Stomach (tissue), 4 donors: ENCODE measurements around the gene PTPRG.
A peak's percentile ranks its signal among the peaks of the same experiment; 100 is the strongest.

ENCODE experiments used
- CTCF ChIP-seq, 7 experiments: fragments of 450-650 bp in 4 of 7; fragments of 200-600 bp in 3 of 7; sonication (generic) in 3 of 7; IDR thresholded peaks; one replicate each; pipeline ENCODE4 v1.5.1; 2016 to 2019; ENCODE audit warnings: antibody characterized with exemption in 7 of 7, control low read depth in 2 of 7, mild to moderate bottlenecking in 1 of 7
- EP300 ChIP-seq: sonication (generic); formaldehyde crosslinking; IDR thresholded peaks from one replicate; pipeline ENCODE4 v1.6.1; 2017; ENCODE audit warnings: antibody characterized with exemption
- POLR2A ChIP-seq, 4 donors: fragments of 450-650 bp; IDR thresholded peaks; one replicate each; pipeline ENCODE4 v1.6.1; 2016; ENCODE audit warnings: antibody characterized with exemption in 4 of 4, control low read depth in 2 of 4, mild to moderate bottlenecking in 1 of 4, moderate library complexity in 1 of 4

DNA sequence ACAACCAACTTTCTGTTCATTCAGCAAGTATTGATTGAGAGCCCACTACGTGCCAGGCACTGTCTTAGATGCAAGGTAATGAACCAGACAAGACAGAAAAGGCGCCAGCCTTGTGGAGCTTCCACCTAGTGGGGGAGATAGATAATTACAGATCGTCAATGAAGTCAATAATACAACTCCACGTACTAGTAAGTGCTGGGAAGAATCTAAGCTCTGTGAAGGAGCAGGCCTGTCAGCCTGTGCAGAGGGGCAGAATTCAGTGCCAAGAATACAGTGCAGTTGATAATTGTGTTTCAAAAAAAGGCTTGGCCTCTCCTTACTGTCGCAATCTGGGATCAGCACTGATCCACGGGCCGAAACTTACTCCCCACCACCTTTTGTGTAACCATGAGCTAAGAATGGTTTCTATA is 625.7 kb downstream of the PTPRG start:
- peak in 3 of 7 experiments; percentile 0 to 35 (median 10) for TF ChIP-seq CTCF (IDR thresholded peaks at IDR 0.05)
- no peak for TF ChIP-seq POLR2A (IDR thresholded peaks at IDR 0.05)
- no peak for TF ChIP-seq EP300
